ENCODE data around the gene HPN. TPM values are rescaled to one million over a fixed set of nuclear protein-coding genes. Genes with fewer than 3 reads are reported as not detected.

HPN gene
- total RNA-seq, 1 donor from 2014 or later, result 36.4 TPM

GRCh38 chr19:34998777-34999497 lies 42.6 kb upstream of the HPN start:
- Histone ChIP-seq H3K9me3 (no peaks in the 10 kb centered on the region), H3K27me3 (no peaks in the 10 kb centered on the region), H3K4me3 (peak overlapping the region; percentile 87), H3K4me1 (peaks cover 59% of the 10 kb centered on the region), H3K36me3 (no peaks in the 10 kb centered on the region), H3K27ac (peak overlapping the region; percentile 99)
- DNase-seq, result no peak
- no peak for ATAC-seq
- no peak for TF ChIP-seq CTCF (IDR thresholded peaks at IDR 0.05)
- intact Hi-C loops (cut with DNase I), result no loop called here

- no peaks in the 10 kb centered on the region for H3K9me3 ChIP-seq
- intact Hi-C loops (cut with DNase I), result no loop called here
- no peaks in the 10 kb centered on the region for H3K27me3 ChIP-seq
- peaks cover 61% of the 10 kb centered on the region for H3K4me1 ChIP-seq
- ATAC-seq (peak; percentile 86), DNase-seq (peak; percentile 95)
- peak within 1 kb of the TSS; percentile 87 for H3K4me3 ChIP-seq
- peak within 1 kb of the TSS; percentile 99 for H3K27ac ChIP-seq
- H3K36me3 ChIP-seq, result no peaks in the 10 kb centered on the region
- no peak for TF ChIP-seq CTCF (IDR thresholded peaks at IDR 0.05)
These were observed 41.8 kb upstream of the HPN start, which contains the start of gene GRAMD1A for GRCh38 chr19:34999498-35000337. Gene GRAMD1A, plus strand, starts transcription at chr19:35000323. Its CDS starts 156 bp downstream, at chr19:35000479.

- TF ChIP-seq CTCF (IDR thresholded peaks at IDR 0.05), result no peak
- intact Hi-C loops (cut with DNase I), result no loop called here
- no peak for DNase-seq
- Histone ChIP-seq H3K27me3 (no peaks in the 10 kb centered on the region), H3K4me1 (peaks cover 61% of the 10 kb centered on the region), H3K27ac (peak overlapping the region; percentile 99), H3K9me3 (no peaks in the 10 kb centered on the region), H3K36me3 (peaks cover under 1% of the 10 kb centered on the region), H3K4me3 (peak overlapping the region; percentile 87)
- no peak for ATAC-seq
These were observed 41.2 kb upstream of the HPN start for GRCh38 chr19:35000338-35000646.

- peak overlapping the region; percentile 87 for H3K4me3 ChIP-seq
- peaks cover 6% of the 10 kb centered on the region for H3K36me3 ChIP-seq
- peaks cover 64% of the 10 kb centered on the region for H3K4me1 ChIP-seq
- intact Hi-C loops (cut with DNase I), result no loop called here
- peak; percentile 1 for ATAC-seq
- DNase-seq, result no peak
- H3K27me3 ChIP-seq, result no peaks in the 10 kb centered on the region
- H3K9me3 ChIP-seq, result no peaks in the 10 kb centered on the region
- TF ChIP-seq CTCF (IDR thresholded peaks at IDR 0.05), result no peak
- H3K27ac ChIP-seq, result peak overlapping the region; percentile 99
These were observed 40.6 kb upstream of the HPN start for GRCh38 chr19:35000647-35001501.

GRCh38 chr19:35002037-35002535 lies 39.4 kb upstream of the HPN start:
- no peak for ATAC-seq
- no peak for DNase-seq
- Histone ChIP-seq H3K4me1 (peaks cover 67% of the 10 kb centered on the region), H3K9me3 (no peaks in the 10 kb centered on the region), H3K36me3 (peaks cover 10% of the 10 kb centered on the region), H3K27ac (peak overlapping the region; percentile 99), H3K27me3 (no peaks in the 10 kb centered on the region), H3K4me3 (peak overlapping the region; percentile 87)
- intact Hi-C loops (cut with DNase I), result no loop called here
- TF ChIP-seq CTCF (IDR thresholded peaks at IDR 0.05), result no peak
